OCI-LY3 (cell line): ENCODE data around the gene BIVM.

Source experiments
- H2AFZ ChIP-seq: fragments of 200-600, 300-600 bp; shearing (Covaris generic); 2 replicates; pipeline ENCODE4 v1.6.0; 2014; ENCODE audit warnings: antibody characterized with exemption, low read depth, low read length
- H3K27ac ChIP-seq: fragments of 200-600, 300-600 bp; sonication (generic); 2 replicates; pipeline ENCODE4 v1.5.1; 2014; ENCODE audit warnings: mild to moderate bottlenecking, low read length, moderate library complexity, mixed read lengths
- H3K27me3 ChIP-seq: fragments of 200-600, 300-600 bp; sonication (generic); 2 replicates; pipeline ENCODE4 v1.6.1; 2014; ENCODE audit warnings: low read depth, low read length, mixed read lengths
- H3K36me3 ChIP-seq: fragments of 200-600, 300-600 bp; sonication (generic); replicated peaks from 2 replicates; pipeline ENCODE3; 2014; ENCODE audit warnings: low read depth, low read length, mixed read lengths
- H3K4me1 ChIP-seq: fragments of 300-600, 200-600 bp; sonication (generic); 2 replicates; pipeline ENCODE4 v1.6.1; 2014; ENCODE audit warnings: low read length, mixed read lengths
- H3K4me2 ChIP-seq: fragments of 200-600, 300-600 bp; sonication (generic); 2 replicates; pipeline ENCODE4 v1.6.1; 2014; ENCODE audit warnings: low read length, mixed read lengths
- H3K4me3 ChIP-seq: fragments of 300-600, 200-600 bp; sonication (generic); 2 replicates; pipeline ENCODE4 v1.5.1; 2014; ENCODE audit warnings: antibody characterized with exemption, mild to moderate bottlenecking, low read length, moderate library complexity
- H3K79me2 ChIP-seq: fragments of 300-600, 200-600 bp; shearing (Covaris generic); 2 replicates; pipeline ENCODE4 v1.6.1; 2014; ENCODE audit warnings: mild to moderate bottlenecking, low read length, mixed read lengths
- H3K9ac ChIP-seq: fragments of 300-600, 200-600 bp; shearing (Covaris generic); 2 replicates; pipeline ENCODE4 v1.6.0; 2014; ENCODE audit warnings: mild to moderate bottlenecking, low read length, moderate library complexity
- H3K9me3 ChIP-seq: fragments of 200-600, 300-600 bp; shearing (Covaris generic); 2 replicates; pipeline ENCODE4 v1.6.1; 2014; ENCODE audit warnings: low read length, mixed read lengths; ENCODE audit not compliant: insufficient read depth
- H4K20me1 ChIP-seq: fragments of 200-600, 300-600 bp; sonication (generic); 2 replicates; pipeline ENCODE4 v1.6.1; 2016; ENCODE audit warnings: low read length, mixed read lengths; ENCODE audit not compliant: insufficient read depth
- CTCF ChIP-seq: fragments of 200-600, 300-600 bp; sonication (generic); IDR thresholded peaks from 2 replicates; pipeline ENCODE4 v1.5.1; 2014; ENCODE audit warnings: antibody characterized with exemption, low read length, low read depth
- EZH2phosphoT487 ChIP-seq: fragments of 200-600 bp; shearing (Covaris generic); IDR thresholded peaks from 2 replicates; pipeline ENCODE4 v1.6.1; 2018; ENCODE audit warnings: antibody characterized with exemption, mixed run types, low read depth

Gene BIVM

GRCh38 chr13:102770435-102770834 lies 28.5 kb upstream of the BIVM start:
- Histone ChIP-seq H3K9me3 (no peaks in the 10 kb centered on the region), H3K9ac (no peak overlapping the region), H3K4me1 (peaks cover 22% of the 10 kb centered on the region), H2AFZ (no peak overlapping the region), H3K27ac (no peak overlapping the region), H3K4me3 (no peak overlapping the region), H3K36me3 (peaks cover 12% of the 10 kb centered on the region), H3K4me2 (no peak overlapping the region), H3K27me3 (no peaks in the 10 kb centered on the region), H4K20me1 (0 out of 2 replicates have a peak, but pooled peaks cover 5% of the 10 kb centered on the region), H3K79me2 (peaks cover 22% of the 10 kb centered on the region)
- TF ChIP-seq EZH2phosphoT487 (no peak), CTCF (no peak)

- Histone ChIP-seq H3K9ac (no peak overlapping the region), H3K79me2 (peaks cover 22% of the 10 kb centered on the region), H3K4me3 (no peak overlapping the region), H3K27ac (no peak overlapping the region), H3K27me3 (no peaks in the 10 kb centered on the region), H4K20me1 (0 out of 2 replicates have a peak, but pooled peaks cover 5% of the 10 kb centered on the region), H3K36me3 (peaks cover 9% of the 10 kb centered on the region), H3K4me1 (peaks cover 22% of the 10 kb centered on the region), H3K9me3 (no peaks in the 10 kb centered on the region), H2AFZ (no peak overlapping the region), H3K4me2 (peak overlapping the region; percentile 18)
- no peak for TF ChIP-seq CTCF
- TF ChIP-seq EZH2phosphoT487, result no peak
These were observed 27.4 kb upstream of the BIVM start for GRCh38 chr13:102771298-102772041.

- Histone ChIP-seq H3K9ac (no peak overlapping the region), H3K4me1 (peaks cover 22% of the 10 kb centered on the region), H3K4me2 (peak overlapping the region; percentile 85), H2AFZ (no peak overlapping the region), H3K36me3 (peaks cover 7% of the 10 kb centered on the region), H3K4me3 (0 out of 2 replicates have a peak overlapping the region, but pooled peaks have one; percentile 92), H3K27ac (no peak overlapping the region), H3K27me3 (no peaks in the 10 kb centered on the region), H3K79me2 (peaks cover 22% of the 10 kb centered on the region), H3K9me3 (no peaks in the 10 kb centered on the region), H4K20me1 (0 out of 2 replicates have a peak, but pooled peaks cover 5% of the 10 kb centered on the region)
- TF ChIP-seq EZH2phosphoT487 (no peak), CTCF (no peak)
These were observed 26.9 kb upstream of the BIVM start for GRCh38 chr13:102772042-102772425.

- H3K27ac ChIP-seq, result peak within 1 kb of the TSS; percentile 43
- peak within 1 kb of the TSS; percentile 88 for H3K9ac ChIP-seq
These were observed 25.3 kb upstream of the BIVM start, which contains the start of gene TEX30 for GRCh38 chr13:102773441-102774213. TEX30 (minus strand) TSS chr13:102773786; CDS start chr13:102770026, 3,760 bp downstream.

More at GRCh38 chr13:102773441-102774213, 25.3 kb upstream of the BIVM start, which contains the start of gene TEX30:
- Histone ChIP-seq H3K4me1 (peaks cover 22% of the 10 kb centered on the region), H3K36me3 (peaks cover 3% of the 10 kb centered on the region), H3K4me3 (peak within 1 kb of the TSS; percentile 92), H4K20me1 (0 out of 2 replicates have a peak, but pooled peaks cover 5% of the 10 kb centered on the region), H3K79me2 (peaks cover 22% of the 10 kb centered on the region), H3K4me2 (peak within 1 kb of the TSS; percentile 85), H2AFZ (peak within 1 kb of the TSS; percentile 85), H3K27me3 (no peaks in the 10 kb centered on the region), H3K9me3 (no peaks in the 10 kb centered on the region)
- no peak for TF ChIP-seq EZH2phosphoT487
- no peak for TF ChIP-seq CTCF
